HG03175 (cell line): ENCODE data around the gene ANTXRL.
"Not testable (repeated sequence)": the region's sequence is repeated elsewhere in the genome, so short reads cannot be mapped to it uniquely, and the experiment has no call there.

Experiments
- ATAC-seq: cut with Tn5 transposase; IDR thresholded peaks from one replicate; pipeline ENCODE4 v1.9.1; 2021; ENCODE audit warnings: mild to moderate bottlenecking, moderate library complexity; ENCODE audit not compliant: unreplicated experiment

The ANTXRL gene

DNA sequence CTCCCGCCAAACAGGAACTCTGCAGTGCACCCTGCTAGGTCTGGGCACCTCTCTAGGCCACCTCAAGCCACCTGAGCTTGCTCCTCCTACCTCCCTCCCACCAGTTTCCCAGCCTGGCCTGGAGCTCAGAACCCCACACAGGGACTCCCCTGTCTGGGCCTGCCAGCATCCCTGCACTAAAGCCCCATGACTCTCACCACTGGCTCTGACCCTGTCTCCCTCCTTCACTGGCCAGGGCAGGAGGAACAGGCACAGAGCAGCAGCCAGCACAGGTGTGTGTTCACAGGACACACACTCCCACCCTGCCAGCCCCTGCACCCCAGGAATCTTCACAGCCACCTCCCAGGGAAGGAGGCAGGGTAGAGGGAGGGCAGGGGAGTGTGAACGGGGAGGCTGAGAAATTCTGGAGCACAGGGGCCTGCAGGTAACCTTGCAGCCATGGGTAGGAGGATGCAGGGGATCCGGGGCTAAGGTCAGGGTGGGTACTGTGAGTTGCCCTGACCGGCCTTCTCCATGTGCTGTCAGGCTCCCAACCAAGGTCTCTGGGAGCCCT is 13.9 kb upstream of the ANTXRL start:
- ATAC-seq, result no peak

DNA sequence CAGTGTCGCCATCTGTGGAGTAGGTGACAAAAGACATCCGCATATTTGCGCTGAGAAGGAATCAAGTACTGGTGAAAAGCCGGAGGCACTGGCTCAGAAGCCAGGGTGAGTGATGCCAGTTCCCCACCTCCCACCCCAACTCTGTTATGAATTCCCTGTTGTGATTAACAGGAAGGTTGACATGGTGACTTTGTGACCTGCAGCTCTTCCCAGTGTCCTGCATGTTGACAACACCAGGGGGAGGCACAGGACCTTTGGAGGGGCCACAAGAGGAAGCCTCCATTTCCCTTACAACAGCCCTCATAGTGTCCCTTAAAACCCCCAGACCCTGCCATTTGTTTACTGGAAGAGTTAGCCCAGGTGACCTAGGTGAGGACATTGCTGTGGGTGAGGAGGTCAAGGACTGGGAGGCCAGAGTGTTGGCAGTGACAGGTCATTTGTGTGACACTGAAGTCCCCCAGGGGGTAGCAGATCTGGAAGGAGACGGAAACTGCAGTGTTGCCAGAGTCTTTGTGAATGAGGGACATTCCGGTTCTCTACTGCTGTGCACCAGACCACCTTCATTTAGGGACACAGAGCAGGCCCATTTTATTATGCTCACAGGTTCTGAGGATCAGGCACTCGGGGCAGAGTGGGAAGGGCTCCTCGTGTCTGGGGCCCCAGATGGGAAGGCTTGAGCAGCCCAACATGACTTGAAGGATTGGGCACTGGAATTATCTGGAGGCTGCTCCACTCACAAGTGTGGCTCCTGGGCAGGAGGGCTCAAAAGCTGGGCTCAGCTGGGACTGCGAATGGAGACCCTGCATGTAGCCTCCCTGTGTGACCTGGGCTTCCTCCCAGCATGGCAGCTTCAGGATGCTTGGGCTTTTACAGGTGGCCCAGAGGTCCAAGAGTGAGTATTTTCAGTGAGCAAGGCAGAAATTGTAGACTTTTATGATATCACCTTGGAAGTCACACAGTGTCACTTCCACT is 13.0 kb upstream of the ANTXRL start:
- no peak for ATAC-seq

DNA sequence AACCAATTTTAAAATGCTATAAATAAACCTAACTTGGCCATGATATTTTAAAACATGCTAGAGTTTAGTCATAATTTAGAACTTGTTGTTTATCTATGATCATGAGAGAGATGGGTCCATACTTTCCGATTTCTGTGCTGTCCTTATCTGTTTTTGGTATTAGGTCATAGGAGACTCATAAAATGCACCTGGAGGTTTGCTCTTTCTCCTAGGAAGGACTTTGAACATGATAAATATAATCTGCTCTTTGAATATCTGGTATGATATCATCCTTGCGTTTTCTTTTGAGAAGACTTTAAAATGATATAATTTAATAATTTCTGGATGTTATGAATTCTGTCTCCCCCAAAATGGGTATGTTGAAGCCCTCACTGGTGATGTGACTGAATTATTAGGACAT is 9.0 kb upstream of the ANTXRL start:
- no peak for ATAC-seq

DNA sequence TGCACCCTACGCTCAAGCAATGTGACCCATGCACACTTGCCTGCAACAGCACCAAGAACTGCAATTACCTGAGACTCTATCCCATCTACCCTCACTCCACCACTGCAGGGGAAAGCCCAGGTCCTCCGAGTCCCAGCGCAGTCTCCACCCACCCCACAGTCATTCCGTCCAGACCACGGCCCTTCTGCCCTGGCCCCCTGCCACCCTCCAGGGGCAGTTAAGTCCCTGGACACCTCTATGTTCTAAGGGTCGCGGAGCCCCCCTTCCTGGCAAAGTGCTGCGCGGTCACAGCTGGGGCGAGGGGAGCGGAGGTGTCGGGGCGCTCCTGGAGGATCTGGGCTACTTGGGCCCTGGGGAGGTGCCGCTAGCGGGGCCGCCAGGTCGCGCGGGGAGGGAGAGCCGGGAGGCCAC is 4.4 kb upstream of the ANTXRL start:
- not testable (repeated sequence) for ATAC-seq

DNA sequence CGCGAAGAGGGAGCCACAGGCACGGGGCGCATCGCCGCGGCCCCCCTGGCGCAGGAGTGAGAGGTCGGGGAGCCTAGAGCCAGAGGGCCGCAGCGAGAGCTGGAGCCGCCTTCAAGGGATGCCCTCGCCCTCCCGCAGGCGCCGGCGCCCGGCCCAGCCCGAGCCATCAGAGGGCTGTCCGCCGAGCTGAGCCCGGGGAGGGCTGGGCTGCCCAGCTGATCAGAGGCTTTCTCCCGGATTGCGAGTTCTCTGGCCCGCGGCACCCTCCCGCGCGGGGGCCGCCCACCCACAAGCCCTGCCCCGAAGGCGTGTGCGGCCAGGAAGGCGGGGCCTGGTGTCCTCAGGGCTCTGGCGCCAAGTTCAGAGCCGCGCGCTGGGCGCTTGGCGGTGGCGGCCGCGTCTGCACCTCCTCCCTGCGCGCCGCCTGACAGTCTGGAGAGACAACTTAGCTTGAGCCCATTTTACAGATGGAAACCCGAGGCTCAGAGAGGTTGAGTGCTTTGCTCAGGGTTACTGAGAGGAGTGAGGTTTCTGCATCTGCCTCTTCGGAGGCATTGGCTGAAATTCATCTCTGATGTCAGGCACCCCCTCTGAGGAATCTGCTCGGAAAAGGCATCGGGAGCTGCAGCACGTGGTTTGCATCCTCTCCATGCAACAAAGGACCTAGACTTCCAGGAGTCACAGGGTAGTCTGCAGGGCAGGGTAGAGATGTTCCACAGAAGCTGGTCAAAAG is 3.8 kb upstream of the ANTXRL start:
- peak; percentile 27 for ATAC-seq

DNA sequence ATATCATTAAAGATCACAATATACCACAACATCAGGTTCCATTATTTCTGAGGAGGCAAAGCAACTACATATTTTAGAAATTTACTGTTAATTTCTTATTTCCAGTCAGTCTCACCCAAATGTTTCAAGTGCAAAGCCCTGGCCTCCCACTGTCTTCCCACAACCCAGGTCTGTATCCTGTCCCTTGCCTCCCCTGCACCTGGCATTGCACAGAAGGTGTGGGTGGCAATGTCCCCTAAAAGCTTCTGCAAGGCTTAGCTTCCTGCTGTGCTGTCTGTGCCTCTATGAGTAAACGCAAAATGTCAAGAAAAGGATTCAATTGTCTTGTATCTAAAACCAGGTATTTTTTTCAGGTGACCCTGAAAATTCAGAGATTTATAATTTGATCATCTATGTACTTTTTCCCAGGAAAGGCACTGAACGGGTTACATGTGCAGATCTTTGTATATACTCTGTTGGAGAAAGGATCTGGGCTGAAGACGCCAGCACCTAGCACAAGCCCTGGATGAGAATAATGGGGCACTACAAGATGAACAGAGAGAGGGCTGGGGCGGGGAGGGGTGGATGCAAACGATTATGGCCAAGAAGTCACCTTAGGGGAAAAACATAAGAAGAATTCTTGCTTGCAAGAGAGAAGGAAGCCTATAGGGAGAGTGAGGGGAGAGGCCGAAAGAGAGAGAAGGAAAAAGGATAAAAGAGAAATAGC is 3.1 kb upstream of the ANTXRL start:
- no peak for ATAC-seq

DNA sequence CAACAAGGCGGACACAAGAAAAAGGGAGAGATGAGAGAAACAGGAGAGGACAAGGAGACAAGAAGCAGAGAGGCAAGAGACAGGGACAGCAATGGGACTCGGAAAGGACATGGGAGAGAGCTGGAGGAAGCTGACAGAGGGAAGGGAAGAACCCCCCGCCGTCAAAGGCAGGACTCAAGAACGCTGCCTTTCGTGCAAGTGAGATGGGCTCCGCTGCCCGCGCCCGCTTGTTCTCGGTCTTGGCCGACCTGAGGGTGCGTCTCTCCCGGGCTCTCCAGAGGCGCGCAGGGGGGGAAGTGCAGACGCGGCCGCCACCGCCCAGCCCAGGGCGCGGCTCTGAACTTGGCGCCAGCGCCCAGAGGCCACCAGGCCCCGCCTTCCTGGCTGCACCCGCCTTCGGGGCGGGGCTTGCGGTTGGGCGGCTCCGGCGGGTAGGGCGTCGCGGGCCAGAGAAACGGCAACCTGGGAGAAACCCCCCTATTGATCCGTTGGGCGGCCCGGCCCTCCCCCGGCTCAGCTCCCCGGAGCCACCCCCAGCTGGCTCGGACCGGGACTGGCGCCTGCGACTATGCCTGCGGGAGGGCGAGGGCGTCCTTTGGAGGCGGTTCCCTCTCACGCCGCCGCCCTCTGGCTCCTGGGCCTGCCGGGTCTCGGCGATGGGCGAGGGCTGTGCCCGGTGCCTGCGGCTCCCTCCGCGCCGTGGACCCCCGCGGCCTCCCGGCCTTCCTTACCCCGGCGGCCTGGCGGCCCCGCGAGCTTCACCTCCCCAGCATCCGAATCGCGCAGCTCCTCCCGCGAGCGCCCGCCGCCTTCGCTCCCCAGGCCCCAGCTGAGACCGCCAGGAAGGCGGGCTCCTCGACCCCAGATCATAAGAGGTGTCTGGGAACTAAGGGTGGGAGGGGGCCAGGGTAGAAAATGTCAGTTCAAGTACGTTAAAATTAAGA is 2.2 kb upstream of the ANTXRL start:
- ATAC-seq, result peak; percentile 86

DNA sequence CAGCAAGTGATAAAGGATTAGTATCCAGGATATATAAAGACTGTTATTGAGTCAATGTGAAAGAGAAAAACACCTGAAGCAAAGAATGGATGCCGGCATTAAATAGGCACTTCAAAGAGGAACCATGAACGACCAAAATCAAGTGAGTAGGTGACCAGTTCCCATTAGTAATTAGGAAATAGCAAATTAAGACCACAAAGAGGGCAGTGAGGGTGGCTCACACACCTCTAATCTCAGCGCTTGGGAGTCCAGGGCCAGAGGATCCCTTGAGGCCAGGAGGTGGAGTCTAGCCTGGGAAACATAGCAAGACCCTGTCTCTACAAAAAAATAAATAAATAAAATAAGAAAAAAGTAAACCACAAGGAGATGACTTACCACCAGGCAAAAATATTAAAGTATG is 1.5 kb upstream of the ANTXRL start:
- no peak for ATAC-seq

DNA sequence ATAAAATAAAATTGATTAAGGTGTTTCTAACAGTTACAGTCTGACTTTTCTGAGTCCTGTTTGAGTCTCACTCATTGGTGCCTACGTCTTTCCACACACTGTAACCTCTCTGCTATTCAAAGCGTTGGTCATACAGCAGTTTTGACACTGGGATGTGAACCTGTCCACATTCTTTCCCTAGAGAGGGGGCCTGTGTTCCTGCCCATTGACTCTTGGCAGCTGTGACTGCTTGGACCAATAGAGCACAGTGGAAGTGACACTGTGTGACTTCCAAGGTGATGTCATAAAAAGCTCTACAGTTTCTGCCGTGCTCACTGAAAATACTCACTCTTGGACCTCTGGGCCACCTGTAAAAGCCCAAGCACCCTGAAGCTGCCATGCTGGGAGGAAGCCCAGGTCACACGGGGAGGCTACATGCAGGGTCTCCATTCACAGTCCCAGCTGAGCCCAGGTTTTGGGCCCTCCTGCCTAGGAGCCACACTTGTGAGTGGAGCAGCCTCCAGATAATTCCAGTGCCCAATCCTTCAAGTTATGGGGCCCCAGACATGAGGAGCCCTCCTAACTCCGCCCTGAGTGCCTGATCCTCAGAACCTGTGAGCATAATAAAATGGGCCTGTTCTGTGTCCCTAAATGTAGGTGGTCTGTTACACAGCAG is 704 bp upstream of the ANTXRL start:
- no peak for ATAC-seq

DNA sequence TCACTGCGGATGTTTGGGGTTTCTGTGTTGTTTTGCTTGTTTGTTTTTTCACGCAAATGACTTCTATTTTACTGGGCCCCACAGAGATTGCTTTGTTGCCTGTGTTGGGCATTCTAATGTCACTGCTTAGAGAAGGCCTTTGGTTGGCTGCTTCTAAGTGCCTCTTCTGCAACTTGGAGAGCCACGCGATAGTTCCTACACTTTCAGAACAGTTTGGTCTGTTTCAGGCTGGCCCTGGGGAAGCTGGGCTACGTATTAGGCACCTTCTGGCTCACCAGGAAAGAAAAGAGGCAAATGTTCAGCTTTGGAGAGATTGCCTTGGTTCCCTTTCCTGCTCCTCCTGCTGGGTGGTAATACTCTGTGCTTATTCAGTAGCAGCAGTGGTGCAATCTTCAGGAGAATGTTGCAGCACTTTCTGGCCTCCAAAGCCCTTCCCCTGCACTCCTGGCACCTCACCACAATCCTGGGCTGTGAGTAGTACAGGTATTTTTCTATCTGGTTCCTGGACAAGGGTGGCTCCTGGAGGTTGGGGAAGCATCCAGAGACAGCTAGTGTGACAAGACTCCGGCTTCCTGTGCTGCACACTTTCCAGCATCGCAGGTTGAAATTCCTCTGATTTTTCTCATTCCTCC is 1.2 kb downstream of the ANTXRL start:
- no peak for ATAC-seq

DNA sequence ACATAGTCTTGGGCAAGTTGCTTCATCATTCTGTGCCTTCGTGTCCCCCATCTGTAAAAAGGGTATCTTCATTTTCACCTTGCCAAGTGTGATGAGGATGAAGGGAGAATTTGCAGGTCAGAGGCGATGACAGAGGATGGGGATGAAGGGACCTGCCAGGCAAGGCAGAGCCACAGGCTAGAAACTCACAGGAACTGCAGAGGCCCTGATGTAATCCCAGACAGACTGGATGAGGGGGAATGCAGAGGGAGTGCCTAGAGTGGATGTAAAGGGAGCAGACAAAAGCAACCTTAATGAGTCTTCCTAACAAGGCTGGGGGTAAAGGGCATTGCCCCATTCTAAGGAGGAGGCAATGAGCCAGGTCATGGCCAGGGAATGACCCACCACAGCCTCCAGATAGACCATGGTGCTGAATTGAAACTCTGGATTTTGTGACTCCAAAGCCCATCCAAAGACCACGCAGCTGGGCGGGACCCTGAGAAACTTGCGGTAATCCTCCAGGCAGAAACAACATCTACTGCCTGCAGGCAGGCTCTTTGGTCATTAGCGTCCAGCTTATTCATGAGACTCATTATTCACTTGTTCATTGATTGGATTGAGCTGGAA is 1.9 kb downstream of the ANTXRL start:
- ATAC-seq, result no peak

DNA sequence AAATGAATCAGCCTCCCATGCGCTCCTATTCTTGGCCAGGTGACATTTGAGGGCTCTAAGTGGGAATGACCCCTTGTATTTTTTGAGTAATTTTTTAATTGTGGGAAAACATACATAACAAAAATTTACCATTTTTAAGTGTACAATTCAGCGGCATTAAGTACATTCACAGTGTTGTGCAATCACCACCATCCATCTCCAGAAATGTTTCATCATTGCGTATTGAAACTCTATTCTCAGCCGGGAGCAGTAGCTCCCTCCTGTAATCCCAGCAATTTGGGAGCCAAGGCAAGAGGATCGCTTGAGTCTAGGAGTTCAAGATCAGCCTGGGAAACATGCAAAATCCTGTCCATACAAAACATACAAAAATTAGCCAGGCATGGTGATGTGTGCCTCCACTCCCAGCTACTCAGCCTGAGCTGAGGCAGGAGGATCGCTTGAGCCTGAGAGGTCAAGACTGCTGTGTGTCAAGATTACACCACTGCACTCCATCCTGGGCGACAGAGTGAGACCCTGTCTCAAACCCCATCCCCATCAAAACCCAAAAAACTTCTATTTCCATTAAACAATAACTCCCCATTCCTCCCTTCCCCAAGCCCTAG is 2.5 kb downstream of the ANTXRL start:
- no peak for ATAC-seq

DNA sequence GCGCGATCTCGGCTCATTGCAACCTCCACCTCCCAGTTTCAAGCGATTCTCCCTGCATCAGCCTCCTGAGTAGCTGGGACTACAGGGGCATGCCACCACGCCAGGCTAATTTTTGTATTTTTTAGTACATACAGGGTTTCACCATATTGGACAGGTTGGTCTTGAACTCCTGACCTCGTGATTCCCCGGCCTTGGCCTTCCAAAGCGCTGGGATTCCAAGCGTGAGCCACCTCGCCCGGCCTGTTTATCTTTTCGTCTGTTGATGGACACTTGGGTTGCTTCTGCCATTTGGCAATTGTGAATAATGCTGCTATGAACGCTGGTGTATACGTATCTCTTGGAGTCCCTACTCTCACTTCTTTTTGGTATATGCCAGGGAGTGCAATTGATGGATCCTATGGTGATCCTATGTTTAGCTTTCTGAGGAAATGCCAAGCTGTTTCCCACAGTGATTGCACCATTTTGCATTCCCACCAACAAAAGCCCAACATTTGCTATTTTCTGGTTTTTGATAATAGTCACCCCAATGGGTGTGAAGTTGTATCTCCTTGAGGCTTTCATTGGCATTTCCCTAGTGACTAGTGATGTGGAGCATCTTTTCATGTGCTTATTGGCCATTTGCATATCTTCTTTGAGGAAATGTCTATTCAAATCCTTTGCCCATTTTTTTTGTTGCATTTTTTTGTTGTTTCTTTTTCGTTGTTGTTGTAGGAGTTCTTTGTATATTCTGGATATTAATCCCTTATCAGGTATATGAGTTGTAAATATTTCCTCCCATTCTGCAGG is 3.5 kb downstream of the ANTXRL start:
- no peak for ATAC-seq

DNA sequence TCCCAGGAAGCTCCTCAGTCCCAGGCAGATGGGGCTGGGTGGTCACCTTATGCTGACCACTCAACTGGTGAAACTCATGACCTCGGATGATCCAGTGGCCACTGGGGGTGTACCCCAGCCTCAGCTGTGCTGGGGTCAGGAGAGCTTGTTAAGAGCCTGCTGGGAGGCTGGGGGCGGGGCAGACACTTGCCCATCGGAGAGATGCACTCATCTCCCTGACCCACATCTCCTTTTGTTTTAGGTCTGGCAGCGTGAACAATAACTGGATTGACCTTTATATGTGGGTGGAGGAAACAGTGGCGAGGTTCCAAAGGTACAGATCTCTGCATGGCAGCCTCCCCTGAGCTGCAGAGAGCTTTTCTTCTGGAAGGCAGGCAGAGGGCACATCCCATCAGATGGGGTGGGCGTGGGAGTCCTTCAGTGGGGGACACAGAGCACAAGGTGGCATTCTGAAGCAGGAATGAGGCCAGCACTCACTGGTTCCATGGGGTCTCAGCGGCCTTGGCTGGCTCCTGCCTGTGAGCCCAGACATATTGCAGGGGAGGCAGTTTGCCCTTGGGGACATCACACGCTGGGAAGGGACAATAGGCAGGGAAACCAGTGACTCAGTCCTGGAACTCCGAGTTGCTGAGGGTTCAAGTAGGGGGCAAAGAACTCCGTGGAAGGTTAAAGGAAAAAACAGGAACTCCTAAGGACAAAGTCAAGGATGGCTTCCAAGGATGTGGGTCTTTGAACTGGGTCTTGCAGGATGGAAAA is 5.2 kb downstream of the ANTXRL start:
- no peak for ATAC-seq

DNA sequence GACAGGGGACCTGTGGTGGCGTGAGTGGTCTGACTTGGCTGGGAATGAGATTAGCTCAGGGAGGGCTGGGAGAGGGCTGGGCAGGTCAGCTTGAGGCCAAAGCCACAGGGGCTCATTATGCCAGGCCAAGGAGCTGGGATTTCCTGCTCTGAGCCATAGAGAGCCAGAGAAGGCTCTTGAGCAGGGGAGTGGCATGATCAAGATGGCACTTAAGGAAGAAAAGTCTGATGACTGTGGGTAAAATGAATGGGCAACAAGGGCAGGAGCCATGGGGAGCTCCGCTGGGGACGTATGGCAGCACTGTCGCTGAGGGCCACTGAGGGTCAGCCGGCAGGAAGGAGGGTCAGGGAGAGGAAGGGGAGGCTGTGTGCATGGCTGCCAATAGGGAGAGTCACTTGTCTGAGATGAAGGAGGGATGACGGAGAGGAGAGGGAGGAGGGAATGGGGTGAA is 5.8 kb downstream of the ANTXRL start:
- no peak for ATAC-seq

DNA sequence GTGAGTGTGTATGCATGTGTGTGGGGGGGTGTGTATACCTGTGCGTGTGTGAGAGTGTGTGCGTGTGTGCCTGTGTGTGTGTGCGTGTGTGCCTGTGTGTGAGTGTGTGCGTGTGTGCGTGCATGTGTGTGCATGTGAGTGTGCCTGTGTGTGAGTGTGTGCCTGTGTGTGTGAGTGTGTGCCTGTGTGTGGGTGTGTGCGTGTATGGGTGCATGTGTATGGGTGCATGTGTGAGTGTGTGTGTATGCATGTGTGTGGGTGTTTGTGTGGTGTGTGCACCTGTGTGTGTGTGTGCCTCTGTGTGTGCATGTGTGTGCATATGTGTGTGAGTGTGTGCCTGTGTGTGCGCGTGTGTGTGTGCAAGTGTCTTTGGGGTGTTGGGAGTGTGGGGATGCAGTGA is 6.4 kb downstream of the ANTXRL start:
- no peak for ATAC-seq
